DMS53 treated with DMSO at 0.1 percent for 48 hours (cell line): Measurements from ENCODE around the gene PEMT.

Experiments
- DNase-seq: peaks from one replicate; lab custom pipeline; 2025; ENCODE audit not compliant: unreplicated experiment; lab: John Stamatoyannopoulos, UW

Gene PEMT

GRCh38 chr17:17515934-17516930 lies 75.3 kb downstream of the PEMT start:
- DNase-seq = no peak

- DNase-seq = no peak
Observed at GRCh38 chr17:17514993-17515933, 76.2 kb downstream of the PEMT start.

GRCh38 chr17:17514361-17514992 lies 77.0 kb downstream of the PEMT start:
- no peak for DNase-seq

- DNase-seq = no peak
Observed at GRCh38 chr17:17513626-17514025, 77.9 kb downstream of the PEMT start.

- DNase-seq = no peak
Observed at GRCh38 chr17:17512866-17513265, 78.6 kb downstream of the PEMT start.

DNA sequence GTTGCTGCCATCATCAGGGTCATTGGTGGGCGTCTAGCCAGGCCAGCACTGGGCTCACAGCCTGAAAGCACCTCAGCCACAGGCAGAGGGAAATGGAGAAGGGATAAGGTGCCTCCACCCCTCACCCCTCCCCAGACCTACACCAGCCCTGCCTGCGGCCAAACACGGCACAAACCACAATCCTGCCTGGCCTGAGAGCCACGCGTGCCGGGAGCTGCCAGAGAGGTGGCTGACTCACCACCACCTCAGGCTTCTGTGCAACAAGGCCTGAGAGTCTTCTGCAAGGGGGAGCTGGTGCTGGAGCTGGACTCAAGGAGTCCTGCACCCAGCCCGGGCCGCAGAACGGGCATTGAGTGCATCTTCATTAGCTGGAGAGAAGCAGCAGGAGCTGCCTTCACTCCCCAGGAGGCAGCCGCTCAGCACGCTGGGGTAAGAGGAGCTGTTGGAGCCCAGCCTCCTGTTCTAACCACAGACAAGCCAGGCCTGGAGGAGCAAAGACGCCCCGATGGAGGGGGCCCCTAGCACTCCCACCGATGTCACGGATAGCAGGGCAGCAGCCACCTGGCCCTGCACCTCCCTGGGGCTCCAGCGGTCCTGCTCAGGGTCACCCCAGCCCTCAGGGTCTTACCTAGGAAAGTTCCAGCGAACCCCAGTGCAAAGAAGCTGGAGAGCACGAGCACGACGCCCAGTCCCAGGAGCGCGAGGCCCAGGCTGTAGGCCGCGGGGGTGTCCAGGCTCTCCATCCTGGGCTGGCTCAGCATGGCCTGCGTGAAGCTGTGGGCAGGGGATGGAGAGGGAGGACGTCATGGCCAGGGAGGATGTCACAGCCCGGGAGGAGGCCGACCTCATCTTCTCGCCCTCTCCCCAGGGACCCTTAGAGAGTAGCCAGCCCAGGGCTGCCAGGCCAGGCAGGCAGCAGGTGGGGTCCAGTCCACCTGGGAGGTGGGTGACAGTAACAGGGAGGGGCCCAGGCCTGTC lies 79.3 kb downstream of the PEMT start:
- no peak for DNase-seq

- DNase-seq = no peak
Observed at GRCh38 chr17:17511293-17511741, 80.2 kb downstream of the PEMT start.

- no peak for DNase-seq
Observed at GRCh38 chr17:17510456-17511292, 80.8 kb downstream of the PEMT start.

GRCh38 chr17:17509601-17510425 lies 81.7 kb downstream of the PEMT start:
- no peak for DNase-seq

- DNase-seq = no peak
Observed at GRCh38 chr17:17508646-17509591, 82.6 kb downstream of the PEMT start.

DNA sequence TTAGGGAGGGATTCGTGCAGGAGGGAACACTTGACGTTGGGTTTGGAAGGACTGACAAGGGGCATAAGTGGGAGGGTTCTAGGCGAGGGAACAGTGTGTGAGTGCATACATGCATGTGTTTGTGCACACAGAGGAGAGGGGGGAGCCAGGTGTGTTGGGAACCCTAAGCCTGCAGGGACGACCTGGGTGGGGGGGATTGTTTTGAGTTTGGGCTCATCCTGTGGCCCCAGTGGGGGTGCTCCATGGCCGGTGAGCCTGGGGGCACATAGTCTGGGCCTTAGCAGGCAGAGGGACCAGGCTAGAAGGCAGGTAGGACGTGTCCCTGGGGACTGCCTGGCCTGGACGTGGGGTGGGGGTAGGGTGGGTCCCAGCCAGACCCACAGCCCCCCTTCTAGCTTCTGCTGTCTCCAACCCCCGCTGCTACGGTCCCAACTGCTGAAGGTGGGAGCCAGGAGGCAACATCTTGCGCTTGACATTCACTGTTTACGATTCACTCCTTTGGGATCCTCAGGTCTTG lies 83.4 kb downstream of the PEMT start:
- DNase-seq = no peak

GRCh38 chr17:17507465-17508011 lies 84.0 kb downstream of the PEMT start:
- DNase-seq = no peak

GRCh38 chr17:17506893-17507464 lies 84.5 kb downstream of the PEMT start:
- no peak for DNase-seq

DNA sequence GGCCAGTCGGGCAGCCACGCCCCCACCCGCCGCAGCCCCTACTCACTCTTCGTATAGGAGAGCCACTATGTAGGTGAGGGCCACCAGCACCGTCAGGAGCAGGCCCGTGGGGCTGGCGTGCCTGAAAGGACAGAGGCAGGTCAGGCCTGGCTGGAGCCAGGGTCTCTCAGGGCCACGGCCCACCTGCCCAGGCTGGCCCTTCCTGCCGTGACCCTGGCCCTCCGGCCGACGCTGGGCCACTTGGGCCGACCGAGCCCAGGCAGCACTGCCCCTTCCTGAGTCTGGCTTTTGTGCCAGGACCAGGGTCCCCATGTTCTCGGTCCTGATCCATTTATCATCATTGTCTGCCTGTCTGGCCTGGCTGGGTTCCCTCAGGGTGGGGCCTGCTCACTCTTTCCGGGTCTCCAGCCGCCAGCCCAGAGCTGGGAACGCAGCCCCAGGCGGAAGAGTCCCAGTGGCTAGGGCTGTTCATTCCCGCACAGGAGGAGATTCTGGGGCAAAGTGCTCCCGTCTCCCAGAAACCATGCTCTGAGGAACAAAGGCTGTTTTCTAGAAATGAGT lies 85.2 kb downstream of the PEMT start:
- DNase-seq = no peak

DNA sequence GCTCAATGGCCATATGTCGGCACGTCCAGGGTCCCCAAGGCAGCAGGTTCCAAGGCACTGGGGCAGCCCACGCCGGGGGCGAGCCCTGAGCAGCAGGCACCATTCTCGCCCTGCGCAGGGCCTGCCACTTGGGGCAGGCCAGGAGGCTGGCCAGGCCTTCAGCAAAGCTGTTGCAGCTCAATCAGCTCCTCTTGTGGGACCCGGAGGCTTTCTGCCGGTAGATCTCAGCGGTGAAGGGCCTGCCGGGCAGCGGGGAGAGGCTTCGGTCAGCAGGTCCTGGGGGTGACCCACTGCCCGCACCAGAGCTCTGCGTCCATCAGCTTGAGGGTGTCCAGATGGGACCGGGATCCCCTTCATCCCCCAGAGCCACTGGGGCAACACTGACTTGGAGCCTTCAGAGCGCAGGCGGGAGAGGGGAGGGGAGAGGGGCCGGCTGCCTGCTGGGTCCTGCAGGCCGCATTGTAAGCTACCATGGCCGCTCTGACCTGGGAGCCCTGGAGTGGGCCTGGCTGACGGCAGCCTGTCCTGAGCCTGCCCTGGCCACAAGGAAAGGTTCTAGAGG lies 85.8 kb downstream of the PEMT start:
- no peak for DNase-seq

DNA sequence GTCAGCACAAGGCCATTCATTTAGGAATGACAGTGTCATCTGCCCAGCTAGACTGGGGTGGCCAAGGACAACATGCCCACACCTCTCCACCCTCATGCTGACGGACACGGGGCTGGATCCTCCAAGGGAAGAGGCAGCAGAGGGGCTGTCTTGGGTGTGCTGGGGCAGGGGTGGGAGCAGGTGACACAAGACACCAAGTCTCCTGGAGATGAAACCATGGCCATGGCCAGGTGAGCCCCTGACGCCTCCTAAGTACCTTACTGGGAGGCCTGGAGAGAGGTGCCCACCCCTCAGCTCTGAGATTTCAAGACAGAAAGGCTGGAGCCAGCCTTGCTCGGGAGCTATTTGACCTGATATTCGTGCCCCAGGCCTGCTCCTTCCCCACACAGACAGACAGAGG lies 86.4 kb downstream of the PEMT start:
- no peak for DNase-seq
